ENCODE measurements around the gene TLL2.

The TLL2 gene

GRCh38 chr10:96509017-96509641 is 4.6 kb downstream of the TLL2 start:
- no peak overlapping the region for H3K4me3 ChIP-seq (ENCODE audit: low read depth, low read length)

- H3K4me3 ChIP-seq (ENCODE audit: low read depth, low read length), result no peak overlapping the region
These were observed 6.7 kb downstream of the TLL2 start for GRCh38 chr10:96507044-96507443.

GRCh38 chr10:96505150-96506136 is 8.3 kb downstream of the TLL2 start:
- H3K4me3 ChIP-seq (ENCODE audit: low read depth, low read length), result no peak overlapping the region

GRCh38 chr10:96502561-96503282 is 11.0 kb downstream of the TLL2 start:
- H3K4me3 ChIP-seq (ENCODE audit: low read depth, low read length), result no peak overlapping the region

- no peak overlapping the region for H3K4me3 ChIP-seq (ENCODE audit: low read depth, low read length)
These were observed 11.7 kb downstream of the TLL2 start for GRCh38 chr10:96501985-96502384.

GRCh38 chr10:96500519-96500918 is 13.2 kb downstream of the TLL2 start:
- H3K4me3 ChIP-seq (ENCODE audit: low read depth, low read length), result no peak overlapping the region

GRCh38 chr10:96500050-96500449 is 13.7 kb downstream of the TLL2 start:
- H3K4me3 ChIP-seq (ENCODE audit: low read depth, low read length), result no peak overlapping the region

- no peak overlapping the region for H3K4me3 ChIP-seq (ENCODE audit: low read depth, low read length)
These were observed 16.3 kb downstream of the TLL2 start for GRCh38 chr10:96497391-96497790.

GRCh38 chr10:96496281-96496925 is 17.3 kb downstream of the TLL2 start:
- H3K4me3 ChIP-seq (ENCODE audit: low read depth, low read length), result no peak overlapping the region

GRCh38 chr10:96495544-96495943 is 18.2 kb downstream of the TLL2 start:
- no peak overlapping the region for H3K4me3 ChIP-seq (ENCODE audit: low read depth, low read length)

GRCh38 chr10:96494694-96495093 is 19.0 kb downstream of the TLL2 start:
- no peak overlapping the region for H3K4me3 ChIP-seq (ENCODE audit: low read depth, low read length)

- H3K4me3 ChIP-seq (ENCODE audit: low read depth, low read length), result no peak overlapping the region
These were observed 19.7 kb downstream of the TLL2 start for GRCh38 chr10:96493871-96494525.

GRCh38 chr10:96493254-96493653 is 20.5 kb downstream of the TLL2 start:
- no peak overlapping the region for H3K4me3 ChIP-seq (ENCODE audit: low read depth, low read length)

- H3K4me3 ChIP-seq (ENCODE audit: low read depth, low read length), result no peak overlapping the region
These were observed 22.4 kb downstream of the TLL2 start for GRCh38 chr10:96491303-96491702.

- no peak overlapping the region for H3K4me3 ChIP-seq (ENCODE audit: low read depth, low read length)
These were observed 25.4 kb downstream of the TLL2 start for GRCh38 chr10:96488161-96488935.

- H3K4me3 ChIP-seq (ENCODE audit: low read depth, low read length), result no peak overlapping the region
These were observed 30.7 kb downstream of the TLL2 start for GRCh38 chr10:96482815-96483588.

- no peak overlapping the region for H3K4me3 ChIP-seq (ENCODE audit: low read depth, low read length)
These were observed 35.4 kb downstream of the TLL2 start for GRCh38 chr10:96478355-96478754.

- no peak overlapping the region for H3K4me3 ChIP-seq (ENCODE audit: low read depth, low read length)
These were observed 39.9 kb downstream of the TLL2 start for GRCh38 chr10:96473866-96474265.

All from iPS-11a (cell line).